NCI-H146 (cell line): Measurements from ENCODE around the gene UBR4.
A peak's percentile ranks its signal among the peaks of the same experiment; 100 is the strongest.

Experiments used
- DNase-seq: peaks from one replicate; lab custom pipeline; 2025; lab: John Stamatoyannopoulos, UW

The UBR4 gene

DNA sequence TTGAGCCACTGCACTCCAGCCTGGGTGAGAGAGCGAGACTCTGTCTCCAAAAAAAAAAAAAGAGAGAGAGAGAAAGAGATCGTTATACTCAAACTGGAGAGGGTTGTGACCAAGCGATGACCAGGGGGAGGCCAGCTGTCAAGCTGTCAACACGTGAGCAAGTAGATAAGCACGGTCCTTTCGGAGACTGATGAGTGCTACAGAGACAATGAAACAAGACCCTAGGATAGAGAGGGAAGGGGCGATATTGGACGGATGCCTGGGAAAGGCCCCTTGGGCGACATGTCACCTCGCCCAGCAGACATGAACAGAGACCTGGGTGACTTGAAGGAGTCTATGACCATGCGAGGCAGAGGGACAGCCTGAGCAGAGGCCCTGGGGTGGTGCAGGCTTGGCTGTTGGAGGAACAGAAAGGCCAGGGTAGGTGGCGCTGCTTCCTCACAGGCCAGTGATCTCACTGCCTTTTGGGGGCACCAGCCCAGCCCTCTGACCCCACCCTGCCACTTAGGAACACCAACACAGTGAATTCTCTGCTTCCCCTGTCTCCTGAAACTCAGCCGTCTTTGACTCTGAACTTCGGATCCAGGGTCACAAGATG, 152.8 kb downstream of the UBR4 start:
- no peak for DNase-seq

GRCh38 chr1:19055701-19056100, 154.4 kb downstream of the UBR4 start:
- DNase-seq: peak; percentile 9

DNA sequence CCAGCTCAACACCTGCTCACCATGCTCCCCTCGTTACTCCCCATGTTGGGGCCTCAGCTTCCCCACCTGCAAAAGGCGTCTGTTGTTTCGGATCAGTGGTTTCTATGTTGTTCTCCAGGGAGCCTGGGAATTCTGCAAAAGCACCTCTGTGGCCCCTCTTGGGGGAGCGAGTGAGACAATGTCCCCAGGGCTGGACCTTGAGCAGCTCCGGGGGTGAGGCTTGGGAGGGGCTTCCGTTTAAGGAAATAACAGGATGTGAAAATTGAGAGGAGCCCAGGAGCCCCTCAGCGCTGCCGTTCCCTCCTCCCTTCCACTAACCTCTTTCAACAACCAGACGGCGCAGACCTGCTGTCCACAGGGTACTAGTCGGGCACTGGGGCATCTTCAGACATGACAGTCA, 155.1 kb downstream of the UBR4 start:
- DNase-seq: no peak

DNA sequence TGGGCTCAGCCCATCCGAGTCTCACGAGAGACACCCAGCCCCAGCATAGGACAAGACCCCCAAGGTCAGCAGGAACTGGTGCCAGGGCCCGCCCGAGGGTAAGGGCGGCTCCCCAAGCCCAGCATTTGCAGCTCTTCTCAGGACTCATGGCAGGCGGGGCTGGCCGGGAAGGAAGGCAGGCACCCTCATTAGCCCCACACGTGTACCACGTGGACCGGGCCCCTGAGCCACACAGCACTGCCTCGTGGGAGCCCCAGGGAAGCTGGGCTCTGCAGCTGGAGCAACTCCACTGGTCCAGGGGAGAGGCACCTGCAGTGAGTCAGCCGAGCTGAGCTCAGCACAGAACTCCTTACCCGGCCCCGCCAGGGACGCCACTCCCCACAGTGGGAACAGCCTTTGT, 155.8 kb downstream of the UBR4 start:
- no peak for DNase-seq

GRCh38 chr1:19053486-19053885, 156.6 kb downstream of the UBR4 start:
- peak; percentile 44 for DNase-seq

- DNase-seq: no peak
These were observed 160.3 kb downstream of the UBR4 start for GRCh38 chr1:19049798-19050197.

DNA sequence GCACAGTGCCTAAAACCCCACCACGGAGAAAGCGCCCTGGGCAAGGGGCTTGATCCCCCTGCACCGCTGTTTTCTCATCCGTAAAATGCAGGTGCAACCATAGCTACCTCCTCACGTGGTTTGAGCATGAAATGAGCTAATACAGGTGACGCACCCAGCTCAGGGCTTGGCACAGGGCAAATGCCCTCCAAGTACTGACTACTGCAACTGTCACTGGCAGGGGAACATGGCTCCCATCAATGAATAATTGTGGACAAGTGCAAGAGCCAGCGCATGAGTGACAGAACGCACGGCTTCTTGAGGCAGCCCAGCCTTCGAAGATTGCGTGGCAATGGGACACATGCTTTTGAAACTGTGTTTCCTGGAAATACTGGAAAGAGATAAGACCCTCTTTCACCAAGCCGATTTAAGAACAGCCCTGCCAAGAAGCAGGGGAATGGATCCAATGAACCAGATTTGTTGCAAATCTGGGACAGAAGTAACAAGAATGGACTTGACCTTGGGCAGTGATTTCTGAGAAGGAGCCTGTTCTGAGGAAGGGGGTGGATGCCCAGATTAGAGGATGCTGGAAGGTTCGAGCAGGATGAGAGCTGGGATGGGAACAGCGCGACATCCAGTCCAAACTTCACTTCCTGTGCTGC, 160.8 kb downstream of the UBR4 start:
- no peak for DNase-seq

GRCh38 chr1:19046972-19047731, 162.9 kb downstream of the UBR4 start:
- DNase-seq: no peak

DNA sequence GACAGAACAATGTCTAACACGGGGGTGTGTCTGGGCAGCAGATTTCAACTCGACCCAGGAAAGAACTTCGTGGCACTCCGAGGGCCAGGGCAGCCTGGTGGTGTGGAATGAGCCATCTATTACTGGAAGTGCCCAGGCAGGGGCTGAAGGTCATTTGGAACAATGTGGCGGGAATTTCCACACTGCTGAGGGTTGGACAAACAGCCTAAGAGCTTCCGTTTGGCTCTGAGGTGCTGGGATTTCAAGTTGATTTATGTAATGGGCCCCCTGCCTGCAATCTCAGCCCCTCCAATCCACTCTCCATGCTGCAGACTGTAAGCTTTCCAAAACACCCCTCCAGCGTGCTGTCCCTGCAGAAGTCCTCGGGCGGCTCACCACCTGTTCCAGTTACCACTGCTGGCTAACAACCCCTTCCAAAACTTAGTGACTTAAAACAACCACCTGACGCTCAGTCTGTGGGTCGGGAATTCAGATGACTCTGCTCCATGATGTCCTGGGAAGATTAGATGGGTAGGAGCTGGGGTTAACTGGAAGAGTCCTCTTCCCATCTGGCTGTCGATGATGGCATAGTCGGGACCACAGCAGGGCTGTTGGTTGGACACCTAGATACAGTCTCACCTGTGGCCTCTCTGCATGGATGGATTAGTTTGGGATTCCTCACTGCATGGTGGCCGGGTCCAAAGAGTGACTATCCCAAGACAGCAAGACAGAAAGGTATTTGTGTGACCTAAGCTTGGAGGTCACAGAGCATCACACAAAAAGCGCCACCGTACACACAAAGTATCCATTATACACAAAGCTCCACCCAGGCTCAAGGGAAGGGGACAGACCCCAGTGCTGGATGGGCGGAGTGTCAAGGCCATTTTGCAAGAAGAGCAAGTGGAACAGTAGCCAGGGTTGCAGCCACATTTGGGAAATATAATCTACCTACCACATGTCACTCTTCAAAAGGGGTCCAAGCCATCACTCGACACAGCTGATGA, 163.9 kb downstream of the UBR4 start:
- no peak for DNase-seq

GRCh38 chr1:19044975-19045831, 164.9 kb downstream of the UBR4 start:
- no peak for DNase-seq

- DNase-seq: no peak
These were observed 165.6 kb downstream of the UBR4 start for GRCh38 chr1:19044471-19044870.

GRCh38 chr1:19043579-19044443, 166.3 kb downstream of the UBR4 start:
- no peak for DNase-seq

GRCh38 chr1:19042675-19043578, 167.1 kb downstream of the UBR4 start:
- no peak for DNase-seq

DNA sequence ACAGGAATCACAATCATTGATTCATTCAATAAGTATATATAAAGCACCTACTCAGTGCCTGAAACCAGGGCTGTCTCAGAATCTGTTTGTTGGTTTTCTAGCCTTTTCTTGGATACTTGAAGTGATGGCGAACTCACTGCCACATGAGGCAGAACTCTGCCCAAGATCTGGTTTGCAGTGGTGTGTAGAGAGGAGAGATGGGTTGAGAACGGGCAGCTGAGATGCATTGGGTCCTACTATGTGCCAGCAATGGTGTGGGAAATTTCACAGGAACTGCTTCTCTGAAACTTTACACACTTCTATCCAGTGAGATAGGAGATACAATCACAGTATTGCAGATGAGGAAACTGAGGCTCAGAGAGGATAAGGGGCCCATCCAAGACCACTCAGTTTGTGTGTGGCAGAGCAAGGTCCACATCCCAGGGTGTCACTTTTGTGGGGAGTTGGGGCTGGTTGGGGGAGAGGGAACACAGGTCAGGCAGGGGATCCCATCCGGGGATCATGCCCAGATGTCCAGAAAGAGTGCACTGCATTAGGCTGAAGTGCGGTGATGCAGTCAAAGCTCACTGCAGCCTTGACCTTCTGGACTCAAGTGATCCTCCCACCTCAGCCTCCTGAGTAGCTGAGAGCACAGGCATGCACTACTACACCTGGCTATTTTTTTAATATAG, 169.9 kb downstream of the UBR4 start:
- DNase-seq: no peak

DNA sequence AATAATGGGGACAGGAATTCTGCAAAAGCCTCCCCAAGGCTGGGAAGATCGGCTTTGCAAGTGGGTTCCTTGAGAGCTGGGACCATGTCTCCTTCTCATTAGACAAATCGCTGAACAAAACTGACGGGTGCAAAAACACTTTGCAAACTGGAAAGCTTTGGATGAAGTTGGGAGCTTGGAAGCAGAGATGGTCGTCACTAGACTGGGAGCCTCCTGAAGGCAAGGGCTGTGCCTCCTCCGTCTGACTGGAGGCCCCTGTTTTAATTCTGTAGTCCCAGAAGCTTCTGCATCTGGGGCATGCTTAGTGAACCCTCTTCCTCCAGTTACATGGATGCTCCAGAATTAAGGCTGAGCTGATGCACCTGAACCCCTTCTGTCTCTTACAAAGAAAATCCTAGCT, 171.3 kb downstream of the UBR4 start:
- DNase-seq: no peak

DNA sequence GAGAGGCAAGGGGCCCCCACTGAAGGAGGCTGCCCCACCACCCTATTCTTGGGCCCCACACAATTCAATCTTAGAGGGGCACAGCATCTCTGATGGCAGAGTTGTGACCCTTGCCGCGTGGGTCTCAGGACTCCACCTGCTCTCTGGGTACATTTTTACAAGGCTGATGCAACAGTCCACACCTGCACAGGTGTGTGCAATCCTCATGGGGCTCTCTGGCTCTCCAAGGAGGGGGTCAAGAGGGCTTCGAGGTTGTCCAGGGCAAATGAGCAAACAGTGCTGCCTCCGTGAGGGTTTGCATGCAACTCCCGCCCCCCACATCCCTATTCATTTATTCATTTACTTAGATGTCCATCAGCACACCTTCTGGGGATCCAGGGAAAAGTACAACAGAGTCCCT, 172.0 kb downstream of the UBR4 start:
- DNase-seq: no peak

- DNase-seq: no peak
These were observed 172.4 kb downstream of the UBR4 start for GRCh38 chr1:19037659-19038058.

- DNase-seq: no peak
These were observed 173.1 kb downstream of the UBR4 start for GRCh38 chr1:19036813-19037605.
